Right renal cortex interstitium (tissue), 3 donors: ENCODE measurements around the gene GLIS1. TPM values are rescaled to one million over a fixed set of nuclear protein-coding genes. Genes with fewer than 3 reads are reported as not detected.
"Not testable (repeated sequence)": the region's sequence is repeated elsewhere in the genome, so short reads cannot be mapped to it uniquely, and the experiment has no call there.

Experiments
- DNase-seq, 3 donors: peaks; one replicate each; pipeline ENCODE4 v3.0.0-alpha.2; 2013; ENCODE audit warnings: low read depth in 3 of 3, low spot score in 2 of 3
- polyA plus RNA-seq, 3 donors: library from polyadenylated mRNA; unstranded; fragments of 120-200 nt; gene quantifications; one replicate each; pipeline ENCODE4 v1.2.1, GENCODE V29; 2013; ENCODE audit not compliant: insufficient read length in 3 of 3

GLIS1 gene
- polyA plus RNA-seq, 3 donors: 1.5 to 1.9 (median 1.7) TPM

GRCh38 chr1:53572065-53572814 lies 166.7 kb downstream of the GLIS1 start:
- DNase-seq: no peak

GRCh38 chr1:53568540-53568939 lies 170.4 kb downstream of the GLIS1 start:
- no peak for DNase-seq

DNA sequence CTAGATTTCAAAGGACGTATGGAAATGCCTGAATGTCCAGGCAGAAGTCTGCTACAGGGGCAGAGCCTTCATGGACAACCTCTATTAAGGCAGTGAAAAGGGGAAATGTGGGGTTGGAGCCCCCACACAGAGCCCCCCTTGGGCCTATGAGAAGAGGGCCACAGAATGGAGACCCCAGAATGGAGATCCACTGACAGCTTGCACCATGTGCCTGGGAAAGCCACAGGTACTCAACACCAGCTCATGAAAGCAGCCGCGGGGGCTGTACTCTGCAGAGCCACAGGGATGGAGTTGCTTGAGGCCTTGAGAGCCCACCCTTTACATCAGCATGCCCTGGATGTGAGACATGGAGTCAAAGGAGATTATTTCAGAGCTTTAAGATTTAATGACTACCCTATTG lies 171.1 kb downstream of the GLIS1 start:
- no peak for DNase-seq

DNA sequence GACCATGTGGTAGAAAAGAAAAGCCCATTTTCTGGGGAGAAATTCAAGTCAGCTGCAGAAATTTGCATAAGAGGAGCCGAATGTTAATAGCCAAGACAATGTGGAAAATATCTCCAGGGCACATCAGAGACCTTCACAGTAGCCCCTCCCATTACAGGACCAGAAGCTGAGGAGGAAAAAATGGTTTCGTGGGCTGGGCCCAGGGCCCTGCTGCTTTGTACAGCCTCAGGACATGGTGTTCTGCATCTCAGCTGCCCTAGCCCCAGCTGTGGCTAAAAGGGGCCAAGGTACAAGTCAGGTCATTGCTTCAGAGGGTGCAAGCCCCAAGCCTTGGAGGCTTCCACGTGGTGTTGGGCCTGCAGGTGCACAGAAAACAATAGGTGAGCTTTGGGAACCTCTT lies 171.5 kb downstream of the GLIS1 start:
- DNase-seq: no peak

- DNase-seq: no peak
Observed at GRCh38 chr1:53563611-53564010, 175.4 kb downstream of the GLIS1 start.

- DNase-seq: no peak
Observed at GRCh38 chr1:53562981-53563379, 176.0 kb downstream of the GLIS1 start.

GRCh38 chr1:53562291-53562980 lies 176.5 kb downstream of the GLIS1 start:
- no peak for DNase-seq

DNA sequence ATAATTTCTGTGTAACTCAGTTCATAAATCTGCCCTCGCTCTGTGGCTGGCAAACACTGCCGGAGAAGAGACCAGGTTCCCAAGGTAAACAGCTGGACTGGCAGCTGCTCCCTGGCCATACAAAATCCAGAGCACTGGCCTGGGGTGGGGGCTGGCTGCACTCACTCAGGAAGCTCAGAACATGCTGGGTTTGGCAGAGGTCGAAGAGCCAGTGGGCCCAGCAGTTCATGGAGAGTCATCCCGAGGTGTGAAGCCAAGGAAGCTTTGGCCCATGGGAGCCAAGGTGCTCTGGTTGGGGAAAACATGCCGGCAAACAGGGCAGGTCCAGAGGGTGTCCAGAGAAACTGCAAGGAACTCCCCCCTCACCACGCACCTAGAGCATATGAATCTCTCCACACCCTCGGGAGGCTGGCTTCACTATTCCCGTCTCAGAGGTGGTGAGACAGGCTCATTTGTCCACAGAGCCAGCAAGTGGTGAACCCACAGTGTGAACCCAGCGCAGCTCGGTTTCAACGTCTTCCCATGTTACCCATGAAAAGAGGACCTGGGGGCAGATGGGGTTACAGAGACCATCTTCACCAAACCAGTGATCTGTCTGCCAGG lies 177.4 kb downstream of the GLIS1 start:
- no peak for DNase-seq

DNA sequence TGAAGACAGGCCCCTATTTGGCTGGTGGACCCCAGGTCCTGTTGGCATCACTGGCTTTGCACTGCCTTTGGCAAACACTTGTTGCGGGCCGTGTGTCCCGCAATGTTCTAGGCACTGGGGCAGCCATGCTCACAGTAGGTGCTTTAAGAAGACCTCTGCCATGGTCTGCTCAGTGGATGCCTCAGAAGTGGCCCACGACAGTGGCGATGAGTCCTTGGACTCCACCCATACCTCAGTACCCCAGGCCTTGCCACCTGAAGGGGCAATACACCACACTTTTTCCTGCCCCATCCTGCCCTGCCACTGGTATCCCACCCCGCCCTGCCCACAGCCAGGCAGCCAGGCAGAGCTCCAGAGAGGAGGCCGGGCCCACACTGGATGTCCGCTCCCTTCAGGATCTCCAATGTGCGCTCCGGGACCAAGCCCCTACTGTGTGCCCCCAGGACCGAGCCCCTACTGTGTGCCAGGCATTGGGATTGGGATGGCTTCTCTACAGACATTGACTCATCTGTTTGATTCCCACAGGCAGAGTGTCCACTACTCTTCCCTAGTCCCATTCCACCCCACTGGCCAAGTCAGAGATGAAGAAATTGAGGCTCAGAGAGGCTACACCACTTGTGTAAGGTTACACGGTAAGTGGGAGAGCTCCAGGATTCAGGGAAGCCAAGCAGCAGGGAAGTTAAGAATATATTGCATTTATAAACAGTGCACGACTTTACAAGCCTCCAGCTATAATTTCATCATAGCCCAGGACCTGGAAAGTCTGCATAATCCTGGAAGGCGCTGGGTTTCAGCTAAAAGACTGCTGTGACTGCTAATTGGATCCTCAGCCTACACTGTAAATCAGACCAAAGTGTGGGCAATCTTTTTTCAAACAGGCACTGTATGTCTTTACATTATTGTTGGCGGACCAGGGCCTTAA lies 178.1 kb downstream of the GLIS1 start:
- no peak for DNase-seq

GRCh38 chr1:53559854-53560580 lies 178.9 kb downstream of the GLIS1 start:
- no peak for DNase-seq

DNA sequence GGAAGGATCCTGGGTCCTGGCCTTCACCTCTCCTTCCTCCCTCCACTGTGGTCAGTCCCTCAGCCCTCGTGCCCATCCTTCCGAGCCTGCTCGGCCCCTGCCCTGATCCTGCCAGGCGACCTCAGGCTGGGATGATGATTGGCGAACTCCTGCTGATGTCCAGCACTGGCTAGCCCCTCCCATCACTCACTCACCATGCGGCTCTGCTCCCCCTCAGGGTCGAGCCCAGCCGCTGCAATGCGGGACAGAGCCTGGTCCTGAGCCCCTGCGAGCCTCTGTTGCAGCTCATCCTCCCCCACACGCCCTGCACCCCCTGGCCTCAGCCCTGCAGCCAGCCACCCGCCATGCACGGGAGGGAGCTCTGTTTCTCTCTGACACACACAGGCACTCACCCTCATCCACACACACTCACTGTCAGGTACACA lies 179.6 kb downstream of the GLIS1 start:
- no peak for DNase-seq

- no peak for DNase-seq
Observed at GRCh38 chr1:53558739-53559315, 180.1 kb downstream of the GLIS1 start.

DNA sequence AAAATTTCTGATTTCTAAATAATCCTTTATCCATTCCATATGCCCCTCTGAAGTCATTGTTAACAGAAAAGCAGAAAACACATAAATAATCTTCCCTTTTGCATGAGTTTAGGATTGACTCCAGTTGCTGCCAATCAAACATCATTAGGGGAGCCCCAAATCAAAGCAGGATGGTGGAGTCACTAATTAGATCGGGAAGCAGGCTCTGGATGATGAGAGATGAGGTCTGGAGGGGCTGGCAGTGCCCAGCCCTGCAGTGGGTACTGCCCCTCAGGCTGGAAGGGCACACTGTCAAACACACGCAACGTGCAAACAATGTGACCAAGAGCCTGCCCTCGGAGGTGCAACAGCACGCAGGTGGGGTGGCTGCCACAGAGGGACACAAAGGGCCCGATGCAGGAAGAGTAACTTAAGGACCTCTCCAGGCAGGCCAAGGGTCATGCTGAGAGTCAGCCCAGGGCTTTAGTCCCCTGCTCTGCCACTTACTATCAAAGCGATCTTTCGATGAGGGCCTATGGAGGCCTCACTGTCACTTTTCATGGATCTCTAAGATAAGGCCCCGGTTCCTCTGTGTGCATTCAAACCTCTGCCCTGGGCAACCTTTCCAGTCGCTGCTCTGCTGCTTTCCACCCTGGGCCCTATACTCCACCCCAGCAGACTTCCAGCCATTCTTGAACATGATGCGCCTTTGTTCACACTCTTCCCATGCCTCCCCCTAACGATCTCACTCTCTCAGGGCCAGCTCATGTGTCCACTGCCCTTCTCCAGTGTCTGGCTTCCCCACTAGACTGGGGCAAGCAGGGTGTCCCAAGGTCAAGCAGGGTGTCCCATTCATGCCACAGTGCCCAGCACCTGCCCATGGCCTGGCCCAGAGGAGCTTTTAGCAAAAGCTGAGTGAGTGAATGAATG lies 180.9 kb downstream of the GLIS1 start:
- no peak for DNase-seq

DNA sequence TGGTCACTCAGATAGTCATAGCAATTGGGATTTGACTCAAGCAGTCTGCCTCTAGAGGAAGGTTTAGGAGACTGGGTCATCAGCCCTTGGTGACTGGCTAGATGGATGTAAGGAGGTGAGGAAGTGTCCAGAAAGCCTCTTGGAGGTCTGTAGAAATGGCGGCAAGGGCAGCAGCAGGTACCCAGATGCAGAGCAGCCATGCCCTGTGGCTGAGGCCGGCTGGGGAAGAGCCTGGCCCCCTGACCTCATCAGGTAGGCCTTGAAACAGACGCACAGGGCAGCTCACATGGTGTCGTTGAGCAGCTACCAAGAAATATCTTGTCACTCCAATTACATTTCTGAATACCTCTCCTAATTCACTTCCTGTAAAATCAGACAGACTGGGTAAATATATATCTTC lies 181.6 kb downstream of the GLIS1 start:
- no peak for DNase-seq

- DNase-seq: no peak
Observed at GRCh38 chr1:53556657-53557227, 182.2 kb downstream of the GLIS1 start.

- DNase-seq: not testable (repeated sequence)
Observed at GRCh38 chr1:53555620-53556326, 183.2 kb downstream of the GLIS1 start.

DNA sequence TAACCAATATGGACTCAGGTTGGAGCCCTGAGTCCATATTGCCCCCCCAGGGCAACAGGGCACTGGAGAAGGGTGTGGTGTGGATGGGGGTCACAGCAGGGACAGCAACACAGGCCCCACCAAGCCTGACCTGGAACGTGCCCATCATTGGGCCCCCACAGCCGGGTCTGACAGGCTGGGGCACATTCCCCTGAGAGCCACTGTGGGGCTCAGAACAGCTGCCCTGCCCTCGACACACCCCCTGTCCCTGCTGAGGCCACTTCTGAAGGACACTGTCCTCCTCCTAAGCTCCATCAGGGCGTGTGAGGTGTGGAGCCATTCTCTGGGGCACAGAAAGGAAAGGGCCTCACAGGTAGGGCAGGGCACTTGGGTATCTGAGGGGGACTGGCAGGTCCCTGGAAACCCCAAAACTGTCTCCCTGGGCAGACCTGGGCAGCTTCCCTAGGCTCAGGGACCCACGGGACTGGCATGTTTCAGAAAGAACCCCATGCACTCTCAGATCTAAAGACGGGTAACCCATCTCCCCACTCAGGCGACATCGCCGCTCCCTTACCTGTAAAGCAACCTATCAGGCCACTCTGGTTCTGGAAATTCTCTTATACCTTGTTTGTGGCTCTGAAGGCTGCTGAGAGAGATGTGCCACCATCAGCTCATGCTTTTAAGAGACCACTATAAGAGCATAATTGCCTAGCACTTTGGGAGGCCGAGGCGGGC lies 184.2 kb downstream of the GLIS1 start:
- no peak for DNase-seq
